GM13976 (cell line): ENCODE measurements around the gene CACYBP.

Experiments
- DNase-seq: peaks from one replicate; pipeline ENCODE4 v3.0.0; 2012; ENCODE audit warnings: low spot score
- CTCF ChIP-seq: IDR thresholded peaks from 2 replicates; pipeline ENCODE4 v1.5.1; 2012; ENCODE audit warnings: borderline replicate concordance, mild to moderate bottlenecking; ENCODE audit not compliant: insufficient read depth; ENCODE audit errors: extremely low read depth, missing control alignments, control extremely low read depth
- in situ Hi-C: fragments of 300-500 bp; cut with MboI; formaldehyde crosslinking; loops from one replicate; pipeline ENCODE4 v1.12.0; 2022; ENCODE audit warnings: low sequenced_read_pairs, mixed read lengths, inconsistent platforms; ENCODE audit not compliant: unreplicated experiment

CACYBP gene

DNA sequence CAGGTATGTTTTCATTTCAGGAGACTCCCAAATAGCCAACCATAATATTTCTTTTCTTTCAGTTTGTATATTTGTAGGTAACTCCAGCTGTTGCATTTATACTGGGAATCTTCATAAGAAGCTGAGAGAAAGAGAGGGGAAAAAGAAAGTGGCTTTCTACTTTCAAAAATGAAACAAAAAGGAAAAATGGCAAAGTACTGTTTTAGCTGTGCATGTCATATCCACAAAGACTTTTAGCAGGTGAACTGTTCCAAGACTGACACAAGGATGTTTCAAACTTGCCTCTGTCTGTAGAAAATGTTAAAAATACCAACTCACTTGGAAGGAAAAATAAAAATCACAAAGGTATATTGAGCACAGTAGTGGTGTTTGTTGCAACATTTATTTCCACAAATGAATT is 41.9 kb upstream of the CACYBP start:
- in situ Hi-C loops = no loop called here
- TF ChIP-seq CTCF = no peak
- no peak for DNase-seq

GRCh38 chr1:174958396-174958795 is 41.4 kb upstream of the CACYBP start:
- DNase-seq = no peak
- in situ Hi-C loops = no loop called here
- TF ChIP-seq CTCF = no peak

DNA sequence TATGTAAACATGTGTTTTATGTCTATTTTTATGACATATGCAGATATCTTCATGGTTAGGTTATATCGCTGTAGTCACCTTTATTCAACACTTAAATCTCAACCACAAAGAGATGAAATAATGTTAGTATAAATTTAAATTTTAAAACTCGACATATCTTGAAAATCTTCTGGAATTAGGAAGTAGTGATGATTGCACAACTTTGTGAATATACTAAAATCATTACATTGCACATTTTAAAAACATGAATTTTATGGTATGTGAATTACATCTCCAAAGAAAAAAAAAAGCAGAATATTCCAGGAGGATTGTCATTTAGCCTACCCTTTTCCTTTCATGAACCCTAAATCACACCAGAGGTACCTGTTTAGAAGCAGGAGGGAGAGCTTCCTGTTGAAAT is 39.4 kb upstream of the CACYBP start:
- in situ Hi-C loops = no loop called here
- DNase-seq = no peak
- no peak for TF ChIP-seq CTCF

GRCh38 chr1:174963529-174964125 is 36.1 kb upstream of the CACYBP start:
- no peak for TF ChIP-seq CTCF
- in situ Hi-C loops = no loop called here
- DNase-seq = no peak

DNA sequence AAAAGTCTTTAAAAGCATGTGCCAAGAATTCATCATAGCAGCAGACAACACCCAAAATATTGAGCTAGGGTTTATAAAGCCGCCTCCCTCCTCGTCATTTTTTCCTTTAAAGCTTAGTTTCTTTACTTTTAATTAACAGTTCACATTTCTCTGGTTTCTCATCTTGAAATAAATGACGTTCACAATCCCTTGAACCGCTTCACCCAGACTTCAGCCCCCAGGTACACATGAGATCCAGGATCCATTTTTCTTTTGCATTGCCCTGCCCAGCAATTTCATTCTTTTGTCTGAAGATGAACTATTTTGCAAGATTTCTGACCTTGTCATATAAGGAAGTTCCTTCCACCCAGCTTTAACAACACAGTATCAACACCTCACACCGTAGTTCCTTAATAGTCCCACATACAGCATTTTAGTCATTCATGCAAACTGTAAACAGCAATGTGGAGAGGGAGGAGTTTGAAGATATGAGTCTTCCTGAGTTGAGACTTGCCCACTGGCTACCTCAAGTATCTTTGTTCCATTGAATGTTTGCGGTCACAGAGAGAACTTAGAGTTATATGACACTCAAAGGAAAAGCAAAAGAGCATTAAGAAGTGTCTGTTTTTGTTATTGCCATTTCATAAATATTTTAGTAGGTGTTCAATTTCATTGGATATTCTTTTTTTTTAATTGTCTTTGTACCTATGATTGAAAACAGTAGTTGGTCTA is 35.3 kb upstream of the CACYBP start:
- TF ChIP-seq CTCF = no peak
- in situ Hi-C loops = no loop called here
- no peak for DNase-seq

DNA sequence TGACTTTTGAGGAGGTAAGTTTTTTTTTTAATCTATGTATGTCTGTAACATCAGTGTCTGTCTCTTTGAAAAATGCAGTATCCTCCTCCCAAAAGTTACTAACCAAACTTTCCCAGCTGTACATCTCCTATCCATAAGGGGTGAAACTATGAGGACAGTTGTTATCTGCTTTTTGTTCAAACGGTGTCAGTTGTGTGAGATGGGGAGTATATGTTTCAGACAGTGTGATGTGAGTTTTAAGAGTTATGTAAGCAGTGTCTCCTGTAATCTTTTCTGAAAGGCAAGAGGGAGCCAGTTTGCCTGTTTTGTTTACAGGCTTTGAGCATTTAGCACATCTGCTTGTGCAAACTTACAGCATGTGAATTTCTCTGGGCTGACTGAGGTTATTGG is 34.8 kb upstream of the CACYBP start:
- no peak for TF ChIP-seq CTCF
- in situ Hi-C loops = no loop called here
- DNase-seq = no peak
